Fibroblast of skin of left biceps (primary cell): ENCODE measurements around the gene ACOD1.
"Not testable (repeated sequence)": the region's sequence is repeated elsewhere in the genome, so short reads cannot be mapped to it uniquely, and the experiment has no call there.

Experiments used
- DNase-seq, 2 experiments: peaks; one replicate each; pipeline ENCODE4 v3.0.0-alpha.2; 2013; ENCODE audit warnings: low read depth in 2 of 2

Gene ACOD1

GRCh38 chr13:76948149-76948548 is at the start of gene ACOD1:
Gene ACOD1, plus strand, starts transcription at chr13:76948511. Its CDS starts 48 bp downstream, at chr13:76948559.
- DNase-seq = no peak

GRCh38 chr13:76899066-76899465 is 49.2 kb upstream of the ACOD1 start:
- DNase-seq = not testable (repeated sequence)

- no peak for DNase-seq
Measured at GRCh38 chr13:76903544-76904162, 44.7 kb upstream of the ACOD1 start.

GRCh38 chr13:76904507-76904906 is 43.8 kb upstream of the ACOD1 start:
- DNase-seq = no peak

- no peak for DNase-seq
Measured at GRCh38 chr13:76912476-76912875, 35.8 kb upstream of the ACOD1 start.

- DNase-seq = peak; percentile 54 to 67
Measured at GRCh38 chr13:76913898-76914297, 34.4 kb upstream of the ACOD1 start.

GRCh38 chr13:76917095-76917494 is 31.2 kb upstream of the ACOD1 start:
- DNase-seq = peak; percentile 54 to 60

GRCh38 chr13:76917755-76918481 is 30.4 kb upstream of the ACOD1 start:
- not testable (repeated sequence) for DNase-seq

- DNase-seq = no peak
Measured at GRCh38 chr13:76921516-76921915, 26.8 kb upstream of the ACOD1 start.

- no peak for DNase-seq
Measured at GRCh38 chr13:76925115-76925514, 23.2 kb upstream of the ACOD1 start.

- no peak for DNase-seq
Measured at GRCh38 chr13:76927955-76928354, 20.4 kb upstream of the ACOD1 start.

- DNase-seq = no peak
Measured at GRCh38 chr13:76928456-76928855, 19.9 kb upstream of the ACOD1 start.

- no peak for DNase-seq
Measured at GRCh38 chr13:76929320-76929719, 19.0 kb upstream of the ACOD1 start.

- DNase-seq = no peak
Measured at GRCh38 chr13:76929851-76930374, 18.4 kb upstream of the ACOD1 start.

- no peak for DNase-seq
Measured at GRCh38 chr13:76932076-76932475, 16.2 kb upstream of the ACOD1 start.

GRCh38 chr13:76934671-76935070 is 13.6 kb upstream of the ACOD1 start:
- DNase-seq = no peak

GRCh38 chr13:76936763-76937162 is 11.5 kb upstream of the ACOD1 start:
- no peak for DNase-seq

GRCh38 chr13:76937281-76937820 is 11.0 kb upstream of the ACOD1 start:
- DNase-seq = peak; percentile 98

GRCh38 chr13:76939215-76939614 is 9.1 kb upstream of the ACOD1 start:
- peak; percentile 45 to 52 for DNase-seq

- DNase-seq = no peak
Measured at GRCh38 chr13:76942363-76942762, 5.9 kb upstream of the ACOD1 start.

GRCh38 chr13:76943646-76944045 is 4.7 kb upstream of the ACOD1 start:
- DNase-seq = no peak

GRCh38 chr13:76944456-76944855 is 3.9 kb upstream of the ACOD1 start:
- DNase-seq = no peak

GRCh38 chr13:76950101-76950500 is 1.8 kb downstream of the ACOD1 start:
- no peak for DNase-seq
